Testis (tissue), 2 donors: ENCODE data around the gene UPB1.

ENCODE experiments used
- POLR2A ChIP-seq: fragments of 450-650 bp; IDR thresholded peaks from one replicate; pipeline ENCODE4 v1.6.1; 2017; ENCODE audit warnings: antibody characterized with exemption, mild to moderate bottlenecking, moderate library complexity
- TF ChIP-seq, protein P1 (sequence below), 3 experiments: fragments of 450-650 bp in 2 of 3; fragments of 200-600 bp in 1 of 3; sonication (generic) in 1 of 3; IDR thresholded peaks; one replicate each; pipeline ENCODE4 v1.5.1; 2016 to 2019; ENCODE audit warnings: antibody characterized with exemption in 3 of 3, mild to moderate bottlenecking in 2 of 3, moderate library complexity in 1 of 3

DNA sequence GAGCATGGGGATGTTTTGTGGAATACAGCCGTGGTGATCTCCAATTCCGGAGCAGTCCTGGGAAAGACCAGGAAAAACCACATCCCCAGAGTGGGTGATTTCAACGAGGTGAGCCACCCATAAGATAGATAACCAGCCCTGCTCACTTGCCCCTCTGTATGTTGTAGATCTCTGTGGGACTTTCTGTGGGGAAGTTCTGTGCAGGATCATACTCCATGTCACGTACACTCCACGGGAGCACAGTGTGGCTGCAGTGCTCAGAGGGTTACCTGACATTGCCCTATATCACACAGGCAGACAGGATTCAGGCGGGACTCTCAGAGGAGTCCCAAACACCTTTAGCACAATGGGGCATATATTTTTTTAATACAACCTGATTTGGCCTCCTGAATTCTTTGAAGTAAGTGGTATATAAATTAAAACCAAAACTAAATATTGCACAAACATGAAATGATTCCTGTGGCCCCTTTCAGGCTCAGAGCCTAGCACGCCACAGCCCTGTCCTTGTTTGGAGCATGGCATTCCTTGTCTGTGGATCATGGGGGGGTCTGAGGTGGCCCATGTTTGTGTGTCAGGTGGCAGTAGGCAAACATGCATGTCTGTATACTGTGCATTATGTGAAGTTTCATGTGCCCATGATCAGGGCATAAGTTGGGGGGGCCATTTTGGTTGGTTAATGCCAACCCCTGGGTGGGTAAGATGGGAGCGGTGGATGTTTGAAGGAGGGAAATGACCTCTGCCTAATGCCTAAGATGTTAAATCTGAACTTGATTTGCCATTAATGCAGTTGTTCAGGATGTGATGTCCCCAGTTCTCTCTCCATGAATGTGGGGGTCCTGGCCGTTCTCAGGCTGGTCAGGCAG, 18.5 kb downstream of the UPB1 start:
- TF ChIP-seq, protein P1, sequence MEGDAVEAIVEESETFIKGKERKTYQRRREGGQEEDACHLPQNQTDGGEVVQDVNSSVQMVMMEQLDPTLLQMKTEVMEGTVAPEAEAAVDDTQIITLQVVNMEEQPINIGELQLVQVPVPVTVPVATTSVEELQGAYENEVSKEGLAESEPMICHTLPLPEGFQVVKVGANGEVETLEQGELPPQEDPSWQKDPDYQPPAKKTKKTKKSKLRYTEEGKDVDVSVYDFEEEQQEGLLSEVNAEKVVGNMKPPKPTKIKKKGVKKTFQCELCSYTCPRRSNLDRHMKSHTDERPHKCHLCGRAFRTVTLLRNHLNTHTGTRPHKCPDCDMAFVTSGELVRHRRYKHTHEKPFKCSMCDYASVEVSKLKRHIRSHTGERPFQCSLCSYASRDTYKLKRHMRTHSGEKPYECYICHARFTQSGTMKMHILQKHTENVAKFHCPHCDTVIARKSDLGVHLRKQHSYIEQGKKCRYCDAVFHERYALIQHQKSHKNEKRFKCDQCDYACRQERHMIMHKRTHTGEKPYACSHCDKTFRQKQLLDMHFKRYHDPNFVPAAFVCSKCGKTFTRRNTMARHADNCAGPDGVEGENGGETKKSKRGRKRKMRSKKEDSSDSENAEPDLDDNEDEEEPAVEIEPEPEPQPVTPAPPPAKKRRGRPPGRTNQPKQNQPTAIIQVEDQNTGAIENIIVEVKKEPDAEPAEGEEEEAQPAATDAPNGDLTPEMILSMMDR (IDR thresholded peaks at IDR 0.05): no peak
- TF ChIP-seq POLR2A: no peak
